ENCODE results near the gene ZNF219. TPM values are rescaled to one million over a fixed set of nuclear protein-coding genes. Genes with fewer than 3 reads are reported as not detected.

ZNF219 gene
- total RNA-seq, 2 experiments from 2014 or later, result 5.8 to 5.9 TPM

GRCh38 chr14:21068521-21069387, 29.7 kb downstream of the ZNF219 start:
- peak; percentile 64 for DNase-seq
- CTCF ChIA-PET, result interaction anchor here (1.0 to 5.0 kb wide), 20 partner anchors 12 to 186 kb away, joined by 3 to 109 read pairs (median 5); partner anchors contain the start of genes TMEM253 and ZNF219
- H3K9me3 Mint-ChIP-seq (ENCODE audit: low read depth), result no peaks in the 10 kb centered on the region

GRCh38 chr14:21066882-21067502, 31.5 kb downstream of the ZNF219 start:
- Mint-ChIP-seq H3K27ac (no peak overlapping the region), H3K4me3 (no peak overlapping the region), H3K9me3 (ENCODE audit: low read depth) (no peaks in the 10 kb centered on the region), H3K4me1 (peaks cover 29% of the 10 kb centered on the region), H3K36me3 (no peaks in the 10 kb centered on the region), H3K27me3 (peaks cover 90% of the 10 kb centered on the region)
- DNase-seq, result no peak
- CTCF ChIA-PET, result interaction anchor here (1.2 to 5.0 kb wide), 13 partner anchors 10 to 188 kb away, joined by 3 to 109 read pairs (median 12); partner anchors contain the start of gene TMEM253
- ATAC-seq, result no peak

More at GRCh38 chr14:21068521-21069387, 29.7 kb downstream of the ZNF219 start:
- no peak overlapping the region for H3K4me3 Mint-ChIP-seq
- H3K36me3 Mint-ChIP-seq, result no peaks in the 10 kb centered on the region
- H3K27me3 Mint-ChIP-seq, result peaks cover 89% of the 10 kb centered on the region
- peak; percentile 62 for ATAC-seq
- no peak overlapping the region for H3K27ac Mint-ChIP-seq
- peaks cover 31% of the 10 kb centered on the region for H3K4me1 Mint-ChIP-seq

GRCh38 chr14:21063479-21063878, 35.0 kb downstream of the ZNF219 start:
- Mint-ChIP-seq H3K9me3 (ENCODE audit: low read depth) (no peaks in the 10 kb centered on the region), H3K27ac (no peak overlapping the region), H3K4me1 (peaks cover 2% of the 10 kb centered on the region), H3K4me3 (no peak overlapping the region), H3K36me3 (no peaks in the 10 kb centered on the region), H3K27me3 (peaks cover 76% of the 10 kb centered on the region)
- CTCF ChIA-PET, result interaction anchor here (0.7 to 1.5 kb wide), 3 partner anchors 36 to 48 kb away, joined by 3 to 4 read pairs (median 3); no protein-coding TSS in a partner anchor
- no peak for ATAC-seq
- DNase-seq, result no peak

GRCh38 chr14:21061347-21061668, 37.1 kb downstream of the ZNF219 start:
- no peaks in the 10 kb centered on the region for H3K36me3 Mint-ChIP-seq
- no peak for ATAC-seq

GRCh38 chr14:21060614-21061346, 37.7 kb downstream of the ZNF219 start:
- ATAC-seq (no peak), DNase-seq (no peak)
- H3K27me3 Mint-ChIP-seq, result peaks cover 52% of the 10 kb centered on the region
- no peaks in the 10 kb centered on the region for H3K9me3 Mint-ChIP-seq (ENCODE audit: low read depth)
- no peak overlapping the region for H3K27ac Mint-ChIP-seq
- no peaks in the 10 kb centered on the region for H3K36me3 Mint-ChIP-seq
- peaks cover 5% of the 10 kb centered on the region for H3K4me1 Mint-ChIP-seq
- CTCF ChIA-PET, result interaction anchor here (0.6 to 1.1 kb wide), 4 partner anchors 29 to 46 kb away, joined by 3 to 5 read pairs (median 3); no protein-coding TSS in a partner anchor
- no peak overlapping the region for H3K4me3 Mint-ChIP-seq

More at GRCh38 chr14:21061347-21061668, 37.1 kb downstream of the ZNF219 start:
- Mint-ChIP-seq H3K27me3 (peaks cover 57% of the 10 kb centered on the region), H3K9me3 (ENCODE audit: low read depth) (no peaks in the 10 kb centered on the region), H3K27ac (no peak overlapping the region), H3K4me3 (no peak overlapping the region), H3K4me1 (peaks cover 5% of the 10 kb centered on the region)
- no peak for DNase-seq
- CTCF ChIA-PET, result interaction anchor here (0.6 to 1.7 kb wide), 6 partner anchors 17 to 43 kb away, joined by 3 to 6 read pairs (median 3); no protein-coding TSS in a partner anchor

- Mint-ChIP-seq H3K9me3 (ENCODE audit: low read depth) (no peaks in the 10 kb centered on the region), H3K4me3 (no peak overlapping the region), H3K27me3 (peaks cover 44% of the 10 kb centered on the region), H3K36me3 (no peaks in the 10 kb centered on the region), H3K27ac (no peak overlapping the region), H3K4me1 (peaks cover 5% of the 10 kb centered on the region)
- ATAC-seq, result no peak
- CTCF ChIA-PET, result interaction anchor here (1.0 to 3.2 kb wide), 3 partner anchors 32 to 45 kb away, joined by 3 to 8 read pairs (median 5); no protein-coding TSS in a partner anchor
- DNase-seq, result no peak
Observed at GRCh38 chr14:21059842-21060613, 38.4 kb downstream of the ZNF219 start.

- Mint-ChIP-seq H3K27me3 (peaks cover 36% of the 10 kb centered on the region), H3K4me3 (no peak overlapping the region), H3K36me3 (no peaks in the 10 kb centered on the region), H3K4me1 (peaks cover 9% of the 10 kb centered on the region), H3K27ac (no peak overlapping the region), H3K9me3 (ENCODE audit: low read depth) (no peaks in the 10 kb centered on the region)
- DNase-seq (no peak), ATAC-seq (no peak)
- CTCF ChIA-PET, result interaction anchor here (2.2 to 3.2 kb wide), 2 partner anchors 34 to 46 kb away, joined by 6 to 8 read pairs; no protein-coding TSS in a partner anchor
Observed at GRCh38 chr14:21058903-21059302, 39.6 kb downstream of the ZNF219 start.

GRCh38 chr14:21057803-21058675, 40.4 kb downstream of the ZNF219 start, which contains the start of gene RNASE8:
Gene RNASE8 (plus strand): TSS chr14:21057822. CDS start chr14:21057893, 71 bp downstream.
- peak; percentile 39 for ATAC-seq
- no peak for DNase-seq
- H3K27ac Mint-ChIP-seq, result no peak within 1 kb of the TSS
- H3K4me1 Mint-ChIP-seq, result peaks cover 10% of the 10 kb centered on the region
- peaks cover 27% of the 10 kb centered on the region for H3K27me3 Mint-ChIP-seq
- H3K36me3 Mint-ChIP-seq, result no peaks in the 10 kb centered on the region
- no peak within 1 kb of the TSS for H3K4me3 Mint-ChIP-seq
- CTCF ChIA-PET, result interaction anchor here (1.7 to 3.2 kb wide), 3 partner anchors 34 to 47 kb away, joined by 6 to 8 read pairs (median 6); no protein-coding TSS in a partner anchor
- H3K9me3 Mint-ChIP-seq (ENCODE audit: low read depth), result no peaks in the 10 kb centered on the region

GRCh38 chr14:21056520-21057163, 41.8 kb downstream of the ZNF219 start:
- CTCF ChIA-PET, result interaction anchor here (0.9 to 3.2 kb wide), 6 partner anchors 9 to 48 kb away, joined by 3 to 8 read pairs (median 5); no protein-coding TSS in a partner anchor
- DNase-seq, result no peak
- H3K4me1 Mint-ChIP-seq, result peaks cover 10% of the 10 kb centered on the region
- H3K27me3 Mint-ChIP-seq, result peaks cover 18% of the 10 kb centered on the region
- H3K27ac Mint-ChIP-seq, result no peak overlapping the region
- H3K9me3 Mint-ChIP-seq (ENCODE audit: low read depth), result no peaks in the 10 kb centered on the region
- no peak overlapping the region for H3K4me3 Mint-ChIP-seq
- no peaks in the 10 kb centered on the region for H3K36me3 Mint-ChIP-seq
- ATAC-seq, result no peak

GRCh38 chr14:21055432-21056117, 42.9 kb downstream of the ZNF219 start:
- no peak overlapping the region for H3K27ac Mint-ChIP-seq
- no peaks in the 10 kb centered on the region for H3K36me3 Mint-ChIP-seq
- no peak overlapping the region for H3K4me3 Mint-ChIP-seq
- DNase-seq (no peak), ATAC-seq (no peak)
- CTCF ChIA-PET, result interaction anchor here (1.0 to 1.2 kb wide), 2 partner anchors 8 to 41 kb away, joined by 4 to 6 read pairs; no protein-coding TSS in a partner anchor
- H3K9me3 Mint-ChIP-seq (ENCODE audit: low read depth), result no peaks in the 10 kb centered on the region
- H3K4me1 Mint-ChIP-seq, result peaks cover 10% of the 10 kb centered on the region
- H3K27me3 Mint-ChIP-seq, result peaks cover 9% of the 10 kb centered on the region

- Mint-ChIP-seq H3K27me3 (peaks cover 4% of the 10 kb centered on the region), H3K27ac (no peak overlapping the region), H3K4me3 (no peak overlapping the region), H3K9me3 (ENCODE audit: low read depth) (no peaks in the 10 kb centered on the region), H3K4me1 (peaks cover 10% of the 10 kb centered on the region), H3K36me3 (no peaks in the 10 kb centered on the region)
- DNase-seq (no peak), ATAC-seq (no peak)
- CTCF ChIA-PET, result no interaction called here
Observed at GRCh38 chr14:21054768-21055145, 43.7 kb downstream of the ZNF219 start.
